HG03064 (cell line): ENCODE results near the gene COPZ1.
A peak's percentile ranks its signal among the peaks of the same experiment; 100 is the strongest.
"Not testable (repeated sequence)": the region's sequence is repeated elsewhere in the genome, so short reads cannot be mapped to it uniquely, and the experiment has no call there.

Experiments
- ATAC-seq: cut with Tn5 transposase; IDR thresholded peaks from one replicate; pipeline ENCODE4 v1.9.1; 2021; ENCODE audit warnings: low read depth; ENCODE audit not compliant: unreplicated experiment

COPZ1 gene

GRCh38 chr12:54324617-54325441 is at the start of gene COPZ1:
Gene COPZ1, plus strand, starts transcription at chr12:54325131. Its CDS starts 33 bp downstream, at chr12:54325164.
- peak; percentile 97 for ATAC-seq

- ATAC-seq = no peak
Measured at GRCh38 chr12:54276368-54276767, 48.6 kb upstream of the COPZ1 start.

- no peak for ATAC-seq
Measured at GRCh38 chr12:54277823-54278276, 47.1 kb upstream of the COPZ1 start.

- peak; percentile 0 for ATAC-seq
Measured at GRCh38 chr12:54279227-54279631, 45.7 kb upstream of the COPZ1 start.

GRCh38 chr12:54279632-54280467 is 45.1 kb upstream of the COPZ1 start, which contains the start of gene CBX5:
Gene CBX5, minus strand, starts transcription at chr12:54280122. Its CDS starts 22,472 bp downstream, at chr12:54257650.
- ATAC-seq = peak; percentile 81

GRCh38 chr12:54280468-54281260 is 44.3 kb upstream of the COPZ1 start, which contains the start of gene HNRNPA1:
Gene HNRNPA1, plus strand, starts transcription at chr12:54280726. Its CDS starts 82 bp downstream, at chr12:54280808.
- peak; percentile 82 for ATAC-seq

GRCh38 chr12:54281261-54281638 is 43.7 kb upstream of the COPZ1 start:
- not testable (repeated sequence) for ATAC-seq

GRCh38 chr12:54281694-54282093 is 43.2 kb upstream of the COPZ1 start:
- not testable (repeated sequence) for ATAC-seq

- no peak for ATAC-seq
Measured at GRCh38 chr12:54282949-54283593, 41.9 kb upstream of the COPZ1 start.

- ATAC-seq = not testable (repeated sequence)
Measured at GRCh38 chr12:54284070-54284780, 40.7 kb upstream of the COPZ1 start.

GRCh38 chr12:54285150-54286041 is 39.5 kb upstream of the COPZ1 start:
- ATAC-seq = no peak

GRCh38 chr12:54286042-54287030 is 38.6 kb upstream of the COPZ1 start:
- ATAC-seq = no peak

GRCh38 chr12:54287261-54288157 is 37.4 kb upstream of the COPZ1 start:
- ATAC-seq = no peak

GRCh38 chr12:54292083-54292930 is 32.6 kb upstream of the COPZ1 start:
- ATAC-seq = no peak

- ATAC-seq = no peak
Measured at GRCh38 chr12:54292931-54293241, 32.0 kb upstream of the COPZ1 start.
